Measurements from ENCODE around the gene ARNT2. TPM values are rescaled to one million over a fixed set of nuclear protein-coding genes. Genes with fewer than 3 reads are reported as not detected.

ARNT2 gene
- total RNA-seq, 1 experiment from 2014 or later: 7.0 TPM

DNA sequence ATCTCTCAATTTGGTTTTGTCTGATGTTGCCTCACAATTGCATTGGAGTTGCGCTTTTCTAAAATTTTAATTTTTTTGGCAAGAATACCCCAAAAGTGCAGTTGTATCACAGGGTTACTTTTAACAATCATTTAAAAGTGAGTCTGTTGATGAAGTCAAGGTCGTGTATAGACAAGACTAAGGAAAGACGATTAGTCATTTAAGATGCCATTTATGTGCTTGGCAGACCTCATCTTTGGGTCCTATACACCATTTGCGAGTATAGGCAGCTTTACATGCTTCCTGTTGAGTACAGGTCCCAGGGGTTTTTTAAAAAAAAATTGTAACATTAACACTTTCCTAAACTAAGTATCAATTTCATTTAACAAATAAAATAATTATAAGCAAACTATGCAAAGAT lies 12.5 kb downstream of the ARNT2 start:
- H3K4me3 Mint-ChIP-seq: no peak overlapping the region
- DNase-seq (ENCODE audit: low spot score): no peak
- ChIA-PET CTCF (no interaction called here), POLR2A (no interaction called here)
- no peak overlapping the region for H3K27ac Mint-ChIP-seq
- H3K9me3 Mint-ChIP-seq: no peaks in the 10 kb centered on the region
- ATAC-seq: no peak
- H3K27me3 Mint-ChIP-seq (ENCODE audit: low read depth): no peaks in the 10 kb centered on the region; the same call in 1 of the 2 replicates
- H3K4me1 Mint-ChIP-seq: peaks cover 6% of the 10 kb centered on the region; the same call in 1 of the 2 replicates
- no peaks in the 10 kb centered on the region for H3K36me3 Mint-ChIP-seq
- TF ChIP-seq, protein P1, sequence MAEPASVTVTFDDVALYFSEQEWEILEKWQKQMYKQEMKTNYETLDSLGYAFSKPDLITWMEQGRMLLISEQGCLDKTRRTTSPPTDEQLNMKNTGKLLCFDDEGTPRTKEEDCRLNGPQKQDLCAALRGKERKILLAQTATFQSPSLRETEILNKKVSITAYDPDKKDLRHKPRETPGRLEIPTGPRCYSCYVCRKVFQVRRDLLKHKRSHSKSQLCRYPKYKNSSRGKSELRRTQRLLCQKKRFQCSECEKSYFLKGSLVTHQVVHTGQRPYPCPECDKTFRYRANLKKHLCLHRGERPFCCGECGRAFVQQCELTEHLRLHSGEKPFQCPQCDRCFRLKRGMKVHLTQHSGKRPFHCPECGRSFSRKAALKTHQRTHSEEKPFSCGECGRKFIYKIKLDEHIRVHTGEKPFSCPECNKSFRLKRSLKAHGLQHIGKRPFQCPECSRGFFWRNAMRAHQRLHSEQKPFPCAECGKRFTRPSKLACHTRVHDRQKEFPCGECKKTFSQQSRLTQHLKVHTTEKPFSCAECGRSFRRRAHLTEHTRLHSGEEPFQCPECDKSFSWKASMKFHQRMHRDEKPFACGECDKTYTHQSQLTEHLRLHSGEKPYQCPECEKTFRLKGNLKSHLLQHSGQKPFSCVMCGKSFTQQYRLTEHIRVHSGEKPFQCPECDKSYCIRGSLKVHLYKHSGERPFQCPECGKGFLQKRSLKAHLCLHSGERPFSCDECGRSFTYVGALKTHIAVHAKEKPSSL (CRISPR knock-in tag; conservative IDR thresholded peaks at IDR 0.05): no peak
- TF ChIP-seq, protein P2, sequence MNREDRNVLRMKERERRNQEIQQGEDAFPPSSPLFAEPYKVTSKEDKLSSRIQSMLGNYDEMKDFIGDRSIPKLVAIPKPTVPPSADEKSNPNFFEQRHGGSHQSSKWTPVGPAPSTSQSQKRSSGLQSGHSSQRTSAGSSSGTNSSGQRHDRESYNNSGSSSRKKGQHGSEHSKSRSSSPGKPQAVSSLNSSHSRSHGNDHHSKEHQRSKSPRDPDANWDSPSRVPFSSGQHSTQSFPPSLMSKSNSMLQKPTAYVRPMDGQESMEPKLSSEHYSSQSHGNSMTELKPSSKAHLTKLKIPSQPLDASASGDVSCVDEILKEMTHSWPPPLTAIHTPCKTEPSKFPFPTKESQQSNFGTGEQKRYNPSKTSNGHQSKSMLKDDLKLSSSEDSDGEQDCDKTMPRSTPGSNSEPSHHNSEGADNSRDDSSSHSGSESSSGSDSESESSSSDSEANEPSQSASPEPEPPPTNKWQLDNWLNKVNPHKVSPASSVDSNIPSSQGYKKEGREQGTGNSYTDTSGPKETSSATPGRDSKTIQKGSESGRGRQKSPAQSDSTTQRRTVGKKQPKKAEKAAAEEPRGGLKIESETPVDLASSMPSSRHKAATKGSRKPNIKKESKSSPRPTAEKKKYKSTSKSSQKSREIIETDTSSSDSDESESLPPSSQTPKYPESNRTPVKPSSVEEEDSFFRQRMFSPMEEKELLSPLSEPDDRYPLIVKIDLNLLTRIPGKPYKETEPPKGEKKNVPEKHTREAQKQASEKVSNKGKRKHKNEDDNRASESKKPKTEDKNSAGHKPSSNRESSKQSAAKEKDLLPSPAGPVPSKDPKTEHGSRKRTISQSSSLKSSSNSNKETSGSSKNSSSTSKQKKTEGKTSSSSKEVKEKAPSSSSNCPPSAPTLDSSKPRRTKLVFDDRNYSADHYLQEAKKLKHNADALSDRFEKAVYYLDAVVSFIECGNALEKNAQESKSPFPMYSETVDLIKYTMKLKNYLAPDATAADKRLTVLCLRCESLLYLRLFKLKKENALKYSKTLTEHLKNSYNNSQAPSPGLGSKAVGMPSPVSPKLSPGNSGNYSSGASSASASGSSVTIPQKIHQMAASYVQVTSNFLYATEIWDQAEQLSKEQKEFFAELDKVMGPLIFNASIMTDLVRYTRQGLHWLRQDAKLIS (CRISPR knock-in tag; IDR thresholded peaks at IDR 0.05; ENCODE audit: borderline replicate concordance): no peak
- no peak for TF ChIP-seq GABPB1 (CRISPR knock-in tag; IDR thresholded peaks at IDR 0.05)
- TF ChIP-seq ELF4 (CRISPR knock-in tag; IDR thresholded peaks at IDR 0.05; ENCODE audit: low read depth): no peak
- TF ChIP-seq, protein P3, sequence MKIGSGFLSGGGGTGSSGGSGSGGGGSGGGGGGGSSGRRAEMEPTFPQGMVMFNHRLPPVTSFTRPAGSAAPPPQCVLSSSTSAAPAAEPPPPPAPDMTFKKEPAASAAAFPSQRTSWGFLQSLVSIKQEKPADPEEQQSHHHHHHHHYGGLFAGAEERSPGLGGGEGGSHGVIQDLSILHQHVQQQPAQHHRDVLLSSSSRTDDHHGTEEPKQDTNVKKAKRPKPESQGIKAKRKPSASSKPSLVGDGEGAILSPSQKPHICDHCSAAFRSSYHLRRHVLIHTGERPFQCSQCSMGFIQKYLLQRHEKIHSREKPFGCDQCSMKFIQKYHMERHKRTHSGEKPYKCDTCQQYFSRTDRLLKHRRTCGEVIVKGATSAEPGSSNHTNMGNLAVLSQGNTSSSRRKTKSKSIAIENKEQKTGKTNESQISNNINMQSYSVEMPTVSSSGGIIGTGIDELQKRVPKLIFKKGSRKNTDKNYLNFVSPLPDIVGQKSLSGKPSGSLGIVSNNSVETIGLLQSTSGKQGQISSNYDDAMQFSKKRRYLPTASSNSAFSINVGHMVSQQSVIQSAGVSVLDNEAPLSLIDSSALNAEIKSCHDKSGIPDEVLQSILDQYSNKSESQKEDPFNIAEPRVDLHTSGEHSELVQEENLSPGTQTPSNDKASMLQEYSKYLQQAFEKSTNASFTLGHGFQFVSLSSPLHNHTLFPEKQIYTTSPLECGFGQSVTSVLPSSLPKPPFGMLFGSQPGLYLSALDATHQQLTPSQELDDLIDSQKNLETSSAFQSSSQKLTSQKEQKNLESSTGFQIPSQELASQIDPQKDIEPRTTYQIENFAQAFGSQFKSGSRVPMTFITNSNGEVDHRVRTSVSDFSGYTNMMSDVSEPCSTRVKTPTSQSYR (CRISPR knock-in tag; IDR thresholded peaks at IDR 0.05): no peak

DNA sequence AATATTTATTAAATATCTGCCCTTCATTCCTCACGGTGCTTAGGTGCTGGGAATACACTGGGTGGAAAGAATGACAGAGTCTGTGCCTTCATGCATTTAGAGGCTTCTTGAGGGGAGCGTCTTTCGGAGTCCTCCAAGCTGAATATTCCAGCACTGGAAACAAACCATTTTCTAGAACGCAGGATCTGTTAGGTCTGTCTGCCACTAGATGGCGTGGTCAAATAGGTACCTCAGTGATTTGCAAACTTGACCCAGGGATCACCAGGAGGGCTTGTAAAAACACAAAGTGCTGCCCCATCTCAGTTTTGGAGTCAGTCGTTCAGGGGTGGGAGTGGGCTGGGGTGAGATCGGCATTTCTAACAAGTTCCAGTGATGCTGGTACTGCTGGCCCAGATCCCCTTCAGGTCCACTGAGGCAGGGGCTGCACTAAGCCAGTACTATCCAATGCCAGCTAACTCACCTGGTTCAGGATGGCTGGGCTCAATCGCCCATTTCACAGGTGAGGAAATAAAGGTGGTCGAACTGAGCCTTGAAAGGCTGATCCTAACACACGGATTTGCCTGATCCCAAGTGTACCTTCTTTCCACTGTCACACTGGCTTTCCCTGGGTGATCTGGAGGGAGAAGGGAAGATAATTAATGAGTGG lies 14.8 kb downstream of the ARNT2 start:
- H3K27ac Mint-ChIP-seq: no peak overlapping the region
- no peak overlapping the region for H3K4me3 Mint-ChIP-seq
- peaks cover 6% of the 10 kb centered on the region; the same call in 1 of the 2 replicates for H3K4me1 Mint-ChIP-seq
- ATAC-seq (peak; percentile 70), DNase-seq (ENCODE audit: low spot score) (no peak)
- no peaks in the 10 kb centered on the region; the same call in 1 of the 2 replicates for H3K27me3 Mint-ChIP-seq (ENCODE audit: low read depth)
- no peaks in the 10 kb centered on the region for H3K36me3 Mint-ChIP-seq
- TF ChIP-seq, protein P4, sequence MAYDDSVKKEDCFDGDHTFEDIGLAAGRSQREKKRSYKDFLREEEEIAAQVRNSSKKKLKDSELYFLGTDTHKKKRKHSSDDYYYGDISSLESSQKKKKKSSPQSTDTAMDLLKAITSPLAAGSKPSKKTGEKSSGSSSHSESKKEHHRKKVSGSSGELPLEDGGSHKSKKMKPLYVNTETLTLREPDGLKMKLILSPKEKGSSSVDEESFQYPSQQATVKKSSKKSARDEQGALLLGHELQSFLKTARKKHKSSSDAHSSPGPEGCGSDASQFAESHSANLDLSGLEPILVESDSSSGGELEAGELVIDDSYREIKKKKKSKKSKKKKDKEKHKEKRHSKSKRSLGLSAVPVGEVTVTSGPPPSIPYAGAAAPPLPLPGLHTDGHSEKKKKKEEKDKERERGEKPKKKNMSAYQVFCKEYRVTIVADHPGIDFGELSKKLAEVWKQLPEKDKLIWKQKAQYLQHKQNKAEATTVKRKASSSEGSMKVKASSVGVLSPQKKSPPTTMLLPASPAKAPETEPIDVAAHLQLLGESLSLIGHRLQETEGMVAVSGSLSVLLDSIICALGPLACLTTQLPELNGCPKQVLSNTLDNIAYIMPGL (CRISPR knock-in tag; IDR thresholded peaks at IDR 0.05): no peak
- TF ChIP-seq ZNF396 (CRISPR knock-in tag; IDR thresholded peaks at IDR 0.05; ENCODE audit: borderline replicate concordance): no peak
- TF ChIP-seq, protein P5, sequence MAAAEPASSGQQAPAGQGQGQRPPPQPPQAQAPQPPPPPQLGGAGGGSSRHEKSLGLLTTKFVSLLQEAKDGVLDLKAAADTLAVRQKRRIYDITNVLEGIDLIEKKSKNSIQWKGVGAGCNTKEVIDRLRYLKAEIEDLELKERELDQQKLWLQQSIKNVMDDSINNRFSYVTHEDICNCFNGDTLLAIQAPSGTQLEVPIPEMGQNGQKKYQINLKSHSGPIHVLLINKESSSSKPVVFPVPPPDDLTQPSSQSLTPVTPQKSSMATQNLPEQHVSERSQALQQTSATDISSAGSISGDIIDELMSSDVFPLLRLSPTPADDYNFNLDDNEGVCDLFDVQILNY (CRISPR knock-in tag; IDR thresholded peaks at IDR 0.05): no peak
- no peak for TF ChIP-seq GRHL2 (CRISPR knock-in tag; IDR thresholded peaks at IDR 0.05; ENCODE audit: insufficient replicate concordance, severe bottlenecking)
- TF ChIP-seq ESRRA (CRISPR knock-in tag; IDR thresholded peaks at IDR 0.05; ENCODE audit: borderline replicate concordance): no peak
- TF ChIP-seq, protein P6, sequence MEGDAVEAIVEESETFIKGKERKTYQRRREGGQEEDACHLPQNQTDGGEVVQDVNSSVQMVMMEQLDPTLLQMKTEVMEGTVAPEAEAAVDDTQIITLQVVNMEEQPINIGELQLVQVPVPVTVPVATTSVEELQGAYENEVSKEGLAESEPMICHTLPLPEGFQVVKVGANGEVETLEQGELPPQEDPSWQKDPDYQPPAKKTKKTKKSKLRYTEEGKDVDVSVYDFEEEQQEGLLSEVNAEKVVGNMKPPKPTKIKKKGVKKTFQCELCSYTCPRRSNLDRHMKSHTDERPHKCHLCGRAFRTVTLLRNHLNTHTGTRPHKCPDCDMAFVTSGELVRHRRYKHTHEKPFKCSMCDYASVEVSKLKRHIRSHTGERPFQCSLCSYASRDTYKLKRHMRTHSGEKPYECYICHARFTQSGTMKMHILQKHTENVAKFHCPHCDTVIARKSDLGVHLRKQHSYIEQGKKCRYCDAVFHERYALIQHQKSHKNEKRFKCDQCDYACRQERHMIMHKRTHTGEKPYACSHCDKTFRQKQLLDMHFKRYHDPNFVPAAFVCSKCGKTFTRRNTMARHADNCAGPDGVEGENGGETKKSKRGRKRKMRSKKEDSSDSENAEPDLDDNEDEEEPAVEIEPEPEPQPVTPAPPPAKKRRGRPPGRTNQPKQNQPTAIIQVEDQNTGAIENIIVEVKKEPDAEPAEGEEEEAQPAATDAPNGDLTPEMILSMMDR (IDR thresholded peaks at IDR 0.05): peak; percentile 29; the same call in 1 of the 2 replicates
- no peak for TF ChIP-seq RORB (CRISPR knock-in tag; IDR thresholded peaks at IDR 0.05)
- POLR2A ChIA-PET: no interaction called here
- CTCF ChIA-PET: interaction anchor here (0.6 to 2.2 kb wide), 22 partner anchors 8 to 360 kb away, joined by 3 to 12 read pairs (median 4); partner anchors contain the start of gene CEMIP
- H3K9me3 Mint-ChIP-seq: no peaks in the 10 kb centered on the region
